MM.1S (cell line): ENCODE measurements around the gene CDYL.

Source experiments
- DNase-seq: peaks from one replicate; pipeline ENCODE4 v3.0.0-alpha.2; 2015
- H2AFZ ChIP-seq: fragments of 300-600 bp; sonication (generic); 2 replicates; pipeline ENCODE4 v1.6.0; 2016; ENCODE audit warnings: antibody characterized with exemption, low read length
- H3F3A ChIP-seq: fragments of 300-600 bp; sonication (generic); 2 replicates; pipeline ENCODE4 v1.6.1; 2016; ENCODE audit warnings: mild to moderate bottlenecking, antibody characterized with exemption, low read length, moderate library complexity, mixed read lengths; ENCODE audit not compliant: insufficient read depth
- H3K27ac ChIP-seq: fragments of 300-600 bp; sonication (generic); 2 replicates; pipeline ENCODE4 v1.5.1; 2016; ENCODE audit warnings: mild to moderate bottlenecking, low read length
- H3K27me3 ChIP-seq: fragments of 300-600 bp; sonication (generic); replicated peaks from 2 replicates; pipeline ENCODE4 v1.6.0; 2016; ENCODE audit warnings: low read length; ENCODE audit not compliant: insufficient read depth
- H3K36me3 ChIP-seq: fragments of 300-600 bp; sonication (generic); replicated peaks from 2 replicates; pipeline ENCODE4 v1.6.1; 2016; ENCODE audit warnings: mild to moderate bottlenecking, low read length, mixed read lengths; ENCODE audit not compliant: insufficient read depth
- H3K4me1 ChIP-seq: fragments of 300-600 bp; sonication (generic); 2 replicates; pipeline ENCODE4 v1.6.1; 2016; ENCODE audit warnings: low read length, mixed read lengths
- H3K4me2 ChIP-seq: fragments of 300-600 bp; sonication (generic); 2 replicates; pipeline ENCODE4 v1.6.0; 2016; ENCODE audit warnings: low read depth, low read length
- H3K4me3 ChIP-seq: fragments of 300-600 bp; sonication (generic); 2 replicates; pipeline ENCODE4 v1.5.1; 2016; ENCODE audit warnings: low read length, mixed read lengths
- H3K79me2 ChIP-seq: fragments of 300-600 bp; sonication (generic); 2 replicates; pipeline ENCODE4 v1.6.1; 2016; ENCODE audit warnings: mixed run types, low read length, mixed read lengths
- H3K9ac ChIP-seq: fragments of 300-600 bp; sonication (generic); 2 replicates; pipeline ENCODE4 v1.6.1; 2016; ENCODE audit warnings: low read length, mixed read lengths
- H3K9me2 ChIP-seq: fragments of 300-600 bp; sonication (generic); replicated peaks from 2 replicates; pipeline ENCODE4 v1.6.1; 2016; ENCODE audit warnings: mild to moderate bottlenecking, low read length, mixed read lengths; ENCODE audit not compliant: insufficient read depth
- H3K9me3 ChIP-seq: fragments of 300-600 bp; sonication (generic); replicated peaks from 2 replicates; pipeline ENCODE4 v1.6.1; 2016; ENCODE audit warnings: mild to moderate bottlenecking, low read length, mixed read lengths; ENCODE audit not compliant: insufficient read depth
- H4K20me1 ChIP-seq: fragments of 300-600 bp; sonication (generic); 2 replicates; pipeline ENCODE4 v1.6.1; 2016; ENCODE audit warnings: mild to moderate bottlenecking, low read length, moderate library complexity, mixed read lengths; ENCODE audit not compliant: insufficient read depth
- EZH2 ChIP-seq: fragments of 300-600 bp; sonication (generic); optimal IDR thresholded peaks from 2 replicates; pipeline ENCODE3; 2017; ENCODE audit warnings: low read depth, mild to moderate bottlenecking, antibody characterized with exemption, low read length, mixed read lengths
- EZH2phosphoT487 ChIP-seq: fragments of 300-600 bp; sonication (generic); IDR thresholded peaks from 2 replicates; pipeline ENCODE4 v1.6.1; 2018; ENCODE audit warnings: antibody characterized with exemption, low read length
- TF ChIP-seq, protein P1 (sequence below): fragments of 300-600 bp; sonication (generic); IDR thresholded peaks from 2 replicates; pipeline ENCODE4 v1.5.1; 2016; ENCODE audit warnings: antibody characterized with exemption, low read length, mixed read lengths

Gene CDYL

DNA sequence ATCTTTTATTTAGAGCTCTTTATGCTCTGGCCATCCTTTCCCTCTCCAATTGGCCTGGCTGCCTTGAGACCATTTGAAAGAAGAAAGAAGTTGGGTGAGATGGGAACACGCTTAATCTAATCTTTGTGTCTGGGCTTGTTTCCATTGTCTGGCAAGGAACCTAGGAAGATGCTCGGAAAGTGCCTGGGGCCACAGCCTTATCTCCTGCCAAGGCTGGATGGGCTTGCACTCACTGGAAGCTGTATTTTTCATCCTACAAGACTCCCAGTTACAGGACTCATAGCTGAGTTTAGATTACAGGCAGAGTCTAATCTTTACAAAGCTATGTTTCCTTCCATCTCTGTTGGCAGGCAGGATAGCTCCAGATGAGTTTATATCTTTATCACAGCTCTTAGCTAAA, 33.1 kb upstream of the CDYL start:
- no peak overlapping the region for H3K4me2 ChIP-seq
- H3K4me1 ChIP-seq, result no peaks in the 10 kb centered on the region
- no peak overlapping the region for H3K27ac ChIP-seq
- H2AFZ ChIP-seq, result no peak overlapping the region
- H3K9ac ChIP-seq, result no peak overlapping the region
- no peaks in the 10 kb centered on the region for H3K79me2 ChIP-seq
- no peak for DNase-seq
- no peaks in the 10 kb centered on the region for H3F3A ChIP-seq
- H3K9me3 ChIP-seq, result no peaks in the 10 kb centered on the region
- H4K20me1 ChIP-seq, result no peaks in the 10 kb centered on the region
- H3K4me3 ChIP-seq, result no peak overlapping the region
- TF ChIP-seq EZH2 (no peak), EZH2phosphoT487 (no peak)
- TF ChIP-seq, protein P1, sequence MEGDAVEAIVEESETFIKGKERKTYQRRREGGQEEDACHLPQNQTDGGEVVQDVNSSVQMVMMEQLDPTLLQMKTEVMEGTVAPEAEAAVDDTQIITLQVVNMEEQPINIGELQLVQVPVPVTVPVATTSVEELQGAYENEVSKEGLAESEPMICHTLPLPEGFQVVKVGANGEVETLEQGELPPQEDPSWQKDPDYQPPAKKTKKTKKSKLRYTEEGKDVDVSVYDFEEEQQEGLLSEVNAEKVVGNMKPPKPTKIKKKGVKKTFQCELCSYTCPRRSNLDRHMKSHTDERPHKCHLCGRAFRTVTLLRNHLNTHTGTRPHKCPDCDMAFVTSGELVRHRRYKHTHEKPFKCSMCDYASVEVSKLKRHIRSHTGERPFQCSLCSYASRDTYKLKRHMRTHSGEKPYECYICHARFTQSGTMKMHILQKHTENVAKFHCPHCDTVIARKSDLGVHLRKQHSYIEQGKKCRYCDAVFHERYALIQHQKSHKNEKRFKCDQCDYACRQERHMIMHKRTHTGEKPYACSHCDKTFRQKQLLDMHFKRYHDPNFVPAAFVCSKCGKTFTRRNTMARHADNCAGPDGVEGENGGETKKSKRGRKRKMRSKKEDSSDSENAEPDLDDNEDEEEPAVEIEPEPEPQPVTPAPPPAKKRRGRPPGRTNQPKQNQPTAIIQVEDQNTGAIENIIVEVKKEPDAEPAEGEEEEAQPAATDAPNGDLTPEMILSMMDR, result no peak
- no peaks in the 10 kb centered on the region for H3K9me2 ChIP-seq
- no peaks in the 10 kb centered on the region for H3K36me3 ChIP-seq
- no peaks in the 10 kb centered on the region for H3K27me3 ChIP-seq

DNA sequence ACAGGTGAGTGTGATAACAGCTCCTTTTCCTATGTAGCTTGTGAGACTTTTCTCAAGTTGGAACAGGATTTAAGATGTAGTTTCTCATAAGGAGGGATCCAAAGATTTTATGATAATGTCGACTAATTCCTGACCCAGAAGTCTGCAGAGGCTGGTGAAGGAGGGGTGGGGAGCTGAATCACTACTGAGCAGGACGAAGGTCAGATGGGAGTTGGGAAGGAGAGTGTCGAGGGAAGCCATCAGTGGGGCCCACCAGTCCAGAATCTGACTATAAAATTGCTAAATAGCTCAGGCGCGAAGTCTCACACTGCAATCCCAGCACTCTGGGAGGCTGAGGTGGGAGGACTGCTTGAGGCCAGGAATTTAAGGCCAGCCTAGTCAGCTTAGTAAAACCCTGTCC, 32.3 kb upstream of the CDYL start:
- TF ChIP-seq EZH2 (no peak), EZH2phosphoT487 (no peak)
- TF ChIP-seq, protein P1, result no peak
- no peaks in the 10 kb centered on the region for H3K36me3 ChIP-seq
- H3K27me3 ChIP-seq, result no peaks in the 10 kb centered on the region
- DNase-seq, result no peak
- H3K79me2 ChIP-seq, result no peaks in the 10 kb centered on the region
- H3K4me2 ChIP-seq, result no peak overlapping the region
- H3K27ac ChIP-seq, result no peak overlapping the region
- no peak overlapping the region for H3K9ac ChIP-seq
- H4K20me1 ChIP-seq, result no peaks in the 10 kb centered on the region
- H3K9me3 ChIP-seq, result no peaks in the 10 kb centered on the region
- no peak overlapping the region for H2AFZ ChIP-seq
- H3K9me2 ChIP-seq, result no peaks in the 10 kb centered on the region
- no peak overlapping the region for H3K4me3 ChIP-seq
- no peaks in the 10 kb centered on the region for H3F3A ChIP-seq
- no peaks in the 10 kb centered on the region for H3K4me1 ChIP-seq

- no peaks in the 10 kb centered on the region for H3K9me3 ChIP-seq
- H3K9me2 ChIP-seq, result no peaks in the 10 kb centered on the region
- no peaks in the 10 kb centered on the region for H3F3A ChIP-seq
- H3K9ac ChIP-seq, result no peak overlapping the region
- H3K4me3 ChIP-seq, result no peak overlapping the region
- H4K20me1 ChIP-seq, result no peaks in the 10 kb centered on the region
- H3K27me3 ChIP-seq, result no peaks in the 10 kb centered on the region
- TF ChIP-seq EZH2phosphoT487 (no peak), EZH2 (no peak)
- TF ChIP-seq, protein P1, result no peak
- H3K4me1 ChIP-seq, result no peaks in the 10 kb centered on the region
- no peak overlapping the region for H3K27ac ChIP-seq
- H3K79me2 ChIP-seq, result no peaks in the 10 kb centered on the region
- DNase-seq, result no peak
- H2AFZ ChIP-seq, result no peak overlapping the region
- no peak overlapping the region for H3K4me2 ChIP-seq
- H3K36me3 ChIP-seq, result no peaks in the 10 kb centered on the region
These were observed 28.6 kb upstream of the CDYL start for GRCh38 chr6:4747588-4747987.
